HG02642 (cell line): ENCODE results near the gene FAM185A.
"Not testable (repeated sequence)": the region's sequence is repeated elsewhere in the genome, so short reads cannot be mapped to it uniquely, and the experiment has no call there.

ENCODE experiments used
- ATAC-seq: cut with Tn5 transposase; IDR thresholded peaks from one replicate; pipeline ENCODE4 v1.9.1; 2021; ENCODE audit warnings: mild to moderate bottlenecking; ENCODE audit not compliant: unreplicated experiment, poor library complexity

The FAM185A gene

DNA sequence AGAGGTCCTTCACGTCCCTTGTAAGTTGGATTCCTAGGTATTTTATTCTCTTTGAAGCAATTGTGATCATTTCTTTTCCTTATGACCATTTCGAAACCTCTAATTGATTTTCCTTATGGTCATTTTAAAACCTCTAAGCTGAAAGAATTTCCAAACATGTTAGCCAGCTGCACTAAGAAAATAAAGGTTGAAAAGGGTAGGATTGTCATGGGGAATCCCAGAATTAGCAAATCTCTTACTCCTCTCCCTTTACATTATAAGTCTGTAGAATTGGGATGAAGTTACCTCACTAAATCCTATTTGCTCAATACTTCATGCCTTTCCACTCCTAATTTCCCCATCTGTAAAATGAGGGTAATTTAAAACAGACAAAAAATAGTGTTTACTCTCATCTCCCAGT is 79.5 kb downstream of the FAM185A start:
- ATAC-seq, result no peak

DNA sequence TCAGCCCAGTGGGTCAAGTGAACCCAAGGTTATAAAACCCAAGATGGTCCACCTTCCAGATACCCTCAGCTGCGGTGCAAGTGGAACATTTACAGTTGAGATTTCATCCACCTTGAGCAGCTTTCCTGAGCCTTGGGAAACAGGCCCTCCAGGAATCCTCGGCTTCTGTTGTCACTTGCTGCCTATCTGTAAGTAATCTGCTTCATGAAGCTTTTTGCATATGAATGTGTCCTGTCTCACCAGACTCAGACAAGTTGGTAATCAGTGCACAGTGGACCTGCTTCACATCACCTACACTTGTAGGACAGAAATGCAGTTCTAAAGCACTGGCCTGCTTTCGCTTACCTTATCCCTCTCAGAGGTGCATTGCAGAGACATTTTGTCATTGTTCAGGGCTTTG is 80.3 kb downstream of the FAM185A start:
- ATAC-seq, result no peak

DNA sequence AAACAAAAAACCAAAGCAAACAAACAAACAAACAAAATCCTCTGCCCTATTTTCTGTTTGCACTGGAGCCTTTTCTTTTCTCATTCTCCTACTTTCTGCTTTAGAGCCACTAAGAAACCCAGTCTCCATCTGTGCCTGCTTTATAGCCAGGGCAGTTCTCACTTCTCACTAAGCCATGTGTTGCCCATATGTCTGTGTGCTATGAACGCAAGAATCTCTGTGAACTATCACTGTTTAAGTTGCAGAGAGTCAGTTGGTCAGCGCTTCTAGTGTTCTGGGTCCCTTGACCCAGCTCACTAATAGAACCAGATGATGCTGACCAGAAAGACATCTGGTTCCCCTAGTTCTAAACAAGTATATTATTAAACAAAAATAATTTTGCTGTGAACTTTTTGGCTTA is 81.4 kb downstream of the FAM185A start:
- ATAC-seq, result no peak

DNA sequence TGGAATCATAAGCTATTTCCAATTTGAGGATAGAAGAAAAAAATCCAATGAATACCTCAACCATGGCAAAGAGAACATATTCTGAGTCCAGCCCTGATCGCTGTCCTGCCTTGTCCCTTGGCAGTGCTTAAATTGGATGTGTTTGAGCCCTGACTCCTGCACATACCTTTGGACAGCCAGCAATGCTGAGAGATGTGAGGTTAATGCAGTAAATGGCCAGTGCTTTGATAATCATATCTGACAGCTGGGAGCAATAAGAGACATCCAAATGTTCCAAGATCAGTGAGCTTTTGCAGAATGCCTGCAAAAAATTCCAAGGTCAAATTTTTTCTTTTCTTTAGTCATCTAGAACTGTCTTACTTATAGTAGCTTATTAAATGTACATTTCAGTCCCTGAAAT is 83.9 kb downstream of the FAM185A start:
- no peak for ATAC-seq

DNA sequence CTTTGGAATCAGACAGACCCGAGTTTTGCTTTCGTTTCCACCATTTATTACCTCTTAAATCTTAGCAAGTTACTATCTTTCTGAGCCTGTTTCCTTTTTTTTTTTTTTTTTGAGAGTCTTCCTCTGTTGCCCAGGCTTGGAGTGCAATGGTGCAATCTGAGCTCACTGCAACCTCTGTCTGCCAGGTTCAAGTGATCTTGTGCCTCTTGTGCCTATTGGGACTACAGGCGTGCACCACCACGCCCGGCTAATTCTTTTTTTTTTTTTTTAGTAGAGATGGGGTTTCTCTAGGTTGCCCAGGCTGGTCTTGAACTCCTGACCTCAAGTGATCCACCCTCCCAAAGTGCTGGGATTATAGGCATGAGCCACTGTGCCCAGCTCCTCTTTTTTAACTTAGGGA is 84.5 kb downstream of the FAM185A start:
- no peak for ATAC-seq

DNA sequence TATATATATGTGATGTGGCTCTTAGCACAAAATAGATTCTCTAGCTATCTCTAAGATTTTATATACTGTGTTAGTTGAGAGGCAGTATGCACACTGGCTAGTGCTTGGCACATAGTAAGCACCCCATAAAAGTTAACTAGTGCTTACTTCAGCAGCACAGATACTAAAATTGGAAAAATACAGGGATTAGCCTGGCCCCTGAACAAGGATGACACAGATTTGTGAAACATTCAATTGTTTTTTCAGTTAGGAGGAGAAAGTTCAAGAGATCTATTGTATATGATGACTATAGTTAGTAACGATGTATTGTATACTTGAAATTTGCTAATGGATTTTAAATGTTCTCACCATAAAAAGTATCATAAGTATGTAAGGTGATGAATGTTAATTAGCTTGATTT is 85.7 kb downstream of the FAM185A start:
- ATAC-seq, result no peak

DNA sequence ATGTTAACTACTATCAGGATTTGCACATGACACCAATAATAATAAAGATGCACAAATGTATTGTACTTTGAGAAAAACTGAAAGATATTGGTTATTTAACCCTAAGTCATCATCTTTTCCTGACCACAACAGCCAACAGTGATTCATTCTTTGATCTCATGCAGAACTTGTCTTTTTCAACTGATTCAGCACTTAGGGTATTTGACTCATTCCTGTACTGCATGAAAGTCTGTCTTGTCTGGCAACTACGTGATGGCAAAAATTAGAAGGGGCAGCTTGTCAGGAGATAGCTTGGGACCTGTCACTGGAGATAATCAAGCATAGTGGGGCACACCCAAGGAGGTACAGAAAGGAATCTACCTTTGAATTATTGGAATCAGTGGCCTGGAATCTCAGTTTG is 86.2 kb downstream of the FAM185A start:
- peak; percentile 81 for ATAC-seq

DNA sequence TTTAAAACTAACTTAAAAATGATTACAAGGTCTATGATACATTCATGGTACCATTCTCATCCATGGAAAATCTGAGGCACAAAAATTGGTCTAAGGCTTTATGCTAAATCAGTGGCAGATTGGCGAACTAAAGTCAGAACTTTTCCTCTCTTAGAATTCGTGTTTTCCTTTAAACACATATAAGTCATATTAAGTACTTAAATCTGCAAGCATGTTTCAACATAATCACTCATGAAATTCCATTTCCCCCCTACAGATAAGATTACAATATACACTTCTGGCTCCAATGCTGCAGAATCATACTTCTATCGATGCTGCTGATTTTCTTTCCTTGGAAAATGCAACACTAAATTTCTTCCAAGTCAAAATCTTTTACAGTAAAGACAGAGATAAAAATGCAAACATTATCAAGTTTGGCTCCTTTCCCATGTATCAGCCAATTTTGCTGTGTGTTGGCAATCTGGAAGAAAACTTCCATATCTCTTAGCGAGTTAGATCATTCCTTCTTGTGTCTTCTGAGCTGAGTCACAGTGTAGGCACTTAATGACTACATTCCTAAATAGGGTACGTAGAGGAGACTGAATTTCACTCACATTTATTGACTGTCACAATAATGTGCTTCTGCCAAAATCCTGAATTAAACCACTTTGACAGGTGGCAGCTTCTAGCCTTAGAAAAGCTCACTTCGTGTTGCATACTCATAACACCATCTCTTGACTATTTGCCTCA is 87.6 kb downstream of the FAM185A start:
- ATAC-seq, result no peak

DNA sequence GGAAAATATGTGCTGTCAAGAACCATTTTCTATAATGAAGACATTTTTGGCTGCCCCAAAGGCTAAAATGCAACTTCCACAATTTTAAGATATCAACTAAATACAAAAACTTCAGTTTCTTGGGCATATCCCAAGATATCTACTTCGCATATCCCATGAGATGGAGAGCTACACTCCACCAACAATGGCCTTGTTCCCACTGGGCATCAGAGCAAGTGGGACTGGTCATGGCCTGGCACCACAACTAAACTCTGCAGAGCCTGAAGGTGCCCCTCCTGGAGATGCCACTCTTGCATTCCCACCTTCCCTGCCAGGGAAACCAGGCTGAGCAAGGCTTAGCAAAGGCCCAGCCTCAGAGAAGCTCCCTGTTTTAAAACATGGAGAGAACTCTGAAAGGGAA is 88.2 kb downstream of the FAM185A start:
- ATAC-seq, result no peak

DNA sequence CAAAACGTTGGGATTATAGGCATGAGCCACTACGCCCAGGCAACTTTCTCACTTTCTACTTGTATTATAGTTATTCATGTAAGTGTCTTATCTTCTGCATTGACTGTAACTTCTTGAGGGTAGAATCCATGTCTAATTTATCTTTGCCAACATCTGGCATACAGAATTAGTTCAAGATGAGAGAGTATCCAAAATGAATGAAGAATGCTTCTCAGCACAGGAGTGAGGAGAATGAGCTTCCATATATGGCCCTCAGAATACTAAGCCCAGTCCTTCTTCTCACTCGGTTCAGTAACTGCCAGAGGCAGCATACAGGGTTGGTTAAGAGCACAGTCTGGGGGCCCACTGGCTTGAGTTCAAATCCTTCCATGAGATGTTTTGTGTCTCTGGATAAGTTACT is 89.0 kb downstream of the FAM185A start:
- no peak for ATAC-seq

DNA sequence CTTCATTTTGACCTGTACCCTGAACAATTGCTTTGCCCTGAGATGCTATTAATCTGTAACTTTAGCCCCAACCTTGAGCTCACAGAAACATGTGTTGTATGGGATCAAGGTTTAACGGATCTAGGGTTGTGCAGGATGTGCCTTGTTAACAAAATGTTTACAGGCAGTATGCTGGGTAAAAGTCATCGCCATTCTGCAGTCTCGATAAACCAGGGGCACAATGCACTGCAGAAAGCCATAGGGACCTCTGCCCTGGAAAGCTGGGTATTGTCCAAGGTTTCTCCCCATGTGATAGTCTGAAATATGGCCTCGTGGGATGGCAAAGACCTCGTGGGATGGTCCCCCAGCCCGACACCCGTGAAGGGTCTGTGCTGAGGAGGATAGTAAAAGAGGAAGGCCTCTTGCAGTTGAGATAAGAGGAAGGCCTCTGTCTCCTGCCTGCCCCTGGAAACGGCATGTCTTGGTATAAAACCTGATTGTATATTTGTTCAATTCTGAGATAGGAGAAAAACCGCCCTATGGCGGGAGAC is 89.8 kb downstream of the FAM185A start:
- ATAC-seq, result not testable (repeated sequence)

DNA sequence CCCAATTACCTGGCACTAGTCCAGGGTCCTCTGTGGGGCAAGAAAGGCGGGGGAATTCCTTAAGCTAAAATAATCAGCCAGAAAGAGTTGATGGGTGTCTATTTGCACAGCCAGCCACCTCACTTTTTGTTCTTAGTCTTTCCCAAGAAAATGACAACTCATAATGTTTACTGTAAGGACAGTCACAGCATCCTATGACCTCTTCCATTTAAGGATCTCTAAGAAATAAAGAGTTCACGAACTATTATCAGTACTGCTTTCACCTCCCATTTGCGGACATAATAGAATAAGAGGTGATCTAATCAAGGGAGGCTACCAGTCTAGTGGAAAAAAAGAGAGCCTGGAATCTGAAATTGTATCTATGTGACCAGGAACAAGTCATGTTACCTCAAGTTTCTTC is 91.6 kb downstream of the FAM185A start:
- ATAC-seq, result no peak

DNA sequence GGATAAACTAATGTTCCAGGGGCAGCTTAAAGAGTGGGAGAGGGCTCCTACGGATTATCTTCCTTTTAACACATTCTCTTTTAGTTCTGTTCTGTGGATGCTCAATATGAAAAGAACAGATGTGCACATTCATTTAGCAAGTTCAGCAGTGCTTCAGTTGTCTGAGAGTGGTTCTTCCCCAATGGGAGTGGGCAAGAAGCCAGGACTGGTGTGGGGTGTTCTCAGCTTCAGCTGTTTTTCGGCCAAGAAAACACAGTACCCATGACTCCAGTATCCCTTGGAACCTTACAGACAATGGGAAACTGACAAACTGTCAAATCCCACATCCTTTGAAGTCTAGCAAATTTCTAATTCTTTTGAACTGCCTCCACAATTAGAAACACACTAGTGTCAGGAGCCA is 92.5 kb downstream of the FAM185A start:
- no peak for ATAC-seq

DNA sequence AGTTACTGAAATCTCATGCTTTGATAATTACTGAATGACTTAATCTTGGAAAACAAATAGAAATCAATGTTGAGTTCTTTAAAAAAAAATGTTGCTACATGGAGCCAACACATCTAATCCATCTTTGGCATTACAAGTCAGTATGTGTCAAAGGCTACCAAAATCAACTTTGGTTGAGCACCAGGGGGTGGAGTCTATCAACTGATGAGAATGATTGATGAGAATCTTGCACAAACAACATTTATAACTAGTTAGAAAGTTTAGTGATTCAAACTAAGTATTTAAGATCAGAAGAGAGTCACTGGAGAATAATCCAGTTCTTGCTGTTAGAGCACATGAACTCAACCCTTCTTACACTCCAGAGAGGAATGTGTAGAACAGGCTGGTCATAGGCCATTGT is 93.5 kb downstream of the FAM185A start:
- ATAC-seq, result no peak

DNA sequence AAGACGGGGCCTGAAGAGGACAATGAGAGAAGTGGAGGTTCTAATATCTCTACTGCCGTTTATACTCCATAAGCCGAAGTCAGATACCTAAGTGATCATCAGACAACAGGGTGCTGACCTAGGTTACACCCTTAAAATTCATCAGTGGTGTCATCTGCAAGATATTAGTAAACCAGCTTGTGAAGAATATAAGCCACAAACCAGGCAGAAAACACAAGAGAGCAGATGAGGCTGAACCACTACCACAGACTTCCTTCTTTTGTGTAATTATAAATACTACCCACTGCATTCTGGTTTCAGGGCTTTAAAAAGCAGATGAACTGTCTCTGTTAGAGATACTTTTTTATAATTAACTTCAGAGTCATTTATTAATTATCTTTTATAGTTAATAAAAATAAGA is 95.1 kb downstream of the FAM185A start:
- ATAC-seq, result peak; percentile 65

DNA sequence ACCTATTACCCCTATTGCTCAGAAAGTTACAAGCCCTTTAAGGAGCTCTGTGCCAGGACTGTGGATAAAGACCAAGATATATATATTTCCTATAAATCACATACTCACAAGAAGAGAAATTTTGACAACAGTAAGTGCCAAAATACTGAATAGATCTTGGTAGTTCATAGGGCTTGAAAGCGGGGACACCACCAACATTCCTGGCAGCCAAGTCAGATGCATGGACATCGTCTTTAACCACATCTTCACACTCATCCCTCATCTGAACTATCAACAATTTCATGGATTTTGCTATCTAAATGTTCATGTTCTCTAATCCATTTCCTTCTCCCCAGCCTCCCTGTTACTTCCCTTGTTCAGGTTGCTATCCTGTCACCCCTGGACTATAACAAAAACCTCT is 96.5 kb downstream of the FAM185A start:
- no peak for ATAC-seq

DNA sequence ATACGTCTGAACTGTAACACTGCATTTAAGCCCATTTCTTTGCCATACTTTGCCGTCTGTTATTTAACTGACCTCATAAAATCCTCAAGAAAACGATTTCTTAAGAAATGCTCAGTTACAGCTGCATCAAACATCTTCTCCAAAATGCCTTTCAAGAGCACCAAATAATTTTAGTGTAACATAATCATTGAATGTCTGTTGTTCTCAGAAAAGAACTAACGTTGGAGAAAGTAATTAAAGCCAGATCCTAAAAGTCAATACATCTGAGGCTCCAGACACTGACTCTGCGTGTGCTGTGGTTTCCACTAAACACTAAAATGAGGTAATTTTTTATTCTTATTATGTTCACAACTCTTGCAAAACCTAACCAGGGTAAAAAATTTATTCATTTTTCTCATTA is 100.3 kb downstream of the FAM185A start:
- ATAC-seq, result no peak

DNA sequence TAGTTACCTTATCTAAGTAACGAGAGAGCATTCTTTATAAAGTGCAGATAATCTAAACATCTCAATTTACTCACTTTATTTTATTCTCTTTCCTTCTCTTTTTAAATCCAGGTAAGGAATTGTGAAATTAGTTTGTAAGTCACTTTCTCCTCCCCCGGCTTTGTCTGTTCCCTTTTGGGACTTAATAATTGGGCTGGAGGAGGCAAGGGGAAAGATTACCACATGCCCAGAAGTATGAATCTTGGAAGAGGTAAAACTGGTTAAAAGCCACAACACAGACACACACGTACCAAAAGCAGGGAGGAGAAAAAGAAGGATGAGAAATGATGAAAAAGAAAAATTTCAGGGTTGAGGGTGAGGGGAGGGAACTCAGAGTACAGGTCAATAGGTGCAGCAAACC is 100.7 kb downstream of the FAM185A start:
- no peak for ATAC-seq

DNA sequence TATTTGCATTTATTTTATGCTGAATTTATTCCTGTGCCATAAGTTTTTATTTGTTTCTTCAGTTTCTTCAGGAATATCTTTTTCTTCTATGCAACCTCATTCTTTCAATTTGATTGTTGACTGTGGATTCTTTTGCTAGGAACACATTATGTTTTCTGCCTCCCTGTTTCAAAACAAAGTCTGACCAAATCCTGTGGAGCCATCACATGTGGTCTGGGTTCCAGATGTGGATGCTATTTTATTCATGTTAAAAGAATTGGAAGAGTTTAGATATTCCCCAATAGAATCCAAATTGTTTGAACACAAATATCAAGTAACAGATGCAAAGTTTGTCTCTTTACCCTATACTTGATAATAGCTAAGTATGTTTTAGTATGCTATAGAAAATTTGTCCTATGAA is 107.2 kb downstream of the FAM185A start:
- no peak for ATAC-seq
